NCI-H1092 treated with DMSO at 0.1 percent for 48 hours (cell line): ENCODE results near the gene NCR3LG1.

Experiments used
- DNase-seq: peaks from one replicate; lab custom pipeline; 2025; lab: John Stamatoyannopoulos, UW

NCR3LG1 gene

GRCh38 chr11:17394743-17395390 is 43.3 kb downstream of the NCR3LG1 start:
- no peak for DNase-seq

- DNase-seq = no peak
Measured at GRCh38 chr11:17395554-17395961, 44.0 kb downstream of the NCR3LG1 start.

GRCh38 chr11:17395978-17396377 is 44.4 kb downstream of the NCR3LG1 start:
- DNase-seq = no peak

GRCh38 chr11:17396598-17397310 is 45.2 kb downstream of the NCR3LG1 start:
- DNase-seq = no peak

GRCh38 chr11:17397311-17398002 is 45.9 kb downstream of the NCR3LG1 start:
- no peak for DNase-seq

GRCh38 chr11:17399236-17399635 is 47.6 kb downstream of the NCR3LG1 start:
- no peak for DNase-seq

- DNase-seq = no peak
Measured at GRCh38 chr11:17400048-17400775, 48.6 kb downstream of the NCR3LG1 start.

GRCh38 chr11:17401316-17401715 is 49.7 kb downstream of the NCR3LG1 start:
- DNase-seq = no peak

GRCh38 chr11:17401841-17402240 is 50.2 kb downstream of the NCR3LG1 start:
- DNase-seq = no peak

- DNase-seq = no peak
Measured at GRCh38 chr11:17402486-17402885, 50.9 kb downstream of the NCR3LG1 start.

- DNase-seq = no peak
Measured at GRCh38 chr11:17403980-17404759, 52.6 kb downstream of the NCR3LG1 start.

- DNase-seq = peak; percentile 46
Measured at GRCh38 chr11:17405232-17406005, 53.8 kb downstream of the NCR3LG1 start.

- DNase-seq = no peak
Measured at GRCh38 chr11:17406082-17406817, 54.6 kb downstream of the NCR3LG1 start.

GRCh38 chr11:17406818-17407149 is 55.2 kb downstream of the NCR3LG1 start:
- no peak for DNase-seq

GRCh38 chr11:17407575-17407974 is 56.0 kb downstream of the NCR3LG1 start:
- no peak for DNase-seq

- DNase-seq = no peak
Measured at GRCh38 chr11:17408026-17408425, 56.4 kb downstream of the NCR3LG1 start.

GRCh38 chr11:17408641-17409040 is 57.0 kb downstream of the NCR3LG1 start:
- peak; percentile 68 for DNase-seq

GRCh38 chr11:17410606-17411379 is 59.2 kb downstream of the NCR3LG1 start:
- peak; percentile 63 for DNase-seq

GRCh38 chr11:17411418-17411817 is 59.8 kb downstream of the NCR3LG1 start:
- DNase-seq = no peak
